ENCODE data around the gene USP3.
"Not testable (repeated sequence)": the region's sequence is repeated elsewhere in the genome, so short reads cannot be mapped to it uniquely, and the experiment has no call there.

Gene USP3

DNA sequence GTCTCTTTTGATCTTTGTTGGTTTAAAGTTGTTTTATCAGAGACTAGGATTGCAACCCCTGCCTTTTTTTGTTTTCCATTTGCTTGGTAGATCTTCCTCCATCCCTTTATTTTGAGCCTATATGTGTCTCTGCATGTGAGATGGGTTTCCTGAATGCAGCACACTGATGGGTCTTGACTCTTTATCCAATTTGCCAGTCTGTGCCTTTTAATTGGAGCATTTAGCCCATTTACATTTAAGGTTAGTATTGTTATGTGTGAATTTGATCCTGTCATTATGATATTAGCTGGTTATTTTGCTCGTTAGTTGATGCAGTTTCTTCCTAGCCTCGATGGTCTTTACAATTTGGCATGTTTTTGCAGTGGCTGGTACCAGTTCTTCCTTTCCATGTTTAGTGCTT, 116.4 kb downstream of the USP3 start:
- DNase-seq = not testable (repeated sequence)

- DNase-seq = no peak
Observed at GRCh38 chr15:63623232-63623969, 119.0 kb downstream of the USP3 start.

- DNase-seq = no peak
Observed at GRCh38 chr15:63626955-63627354, 122.6 kb downstream of the USP3 start.

DNA sequence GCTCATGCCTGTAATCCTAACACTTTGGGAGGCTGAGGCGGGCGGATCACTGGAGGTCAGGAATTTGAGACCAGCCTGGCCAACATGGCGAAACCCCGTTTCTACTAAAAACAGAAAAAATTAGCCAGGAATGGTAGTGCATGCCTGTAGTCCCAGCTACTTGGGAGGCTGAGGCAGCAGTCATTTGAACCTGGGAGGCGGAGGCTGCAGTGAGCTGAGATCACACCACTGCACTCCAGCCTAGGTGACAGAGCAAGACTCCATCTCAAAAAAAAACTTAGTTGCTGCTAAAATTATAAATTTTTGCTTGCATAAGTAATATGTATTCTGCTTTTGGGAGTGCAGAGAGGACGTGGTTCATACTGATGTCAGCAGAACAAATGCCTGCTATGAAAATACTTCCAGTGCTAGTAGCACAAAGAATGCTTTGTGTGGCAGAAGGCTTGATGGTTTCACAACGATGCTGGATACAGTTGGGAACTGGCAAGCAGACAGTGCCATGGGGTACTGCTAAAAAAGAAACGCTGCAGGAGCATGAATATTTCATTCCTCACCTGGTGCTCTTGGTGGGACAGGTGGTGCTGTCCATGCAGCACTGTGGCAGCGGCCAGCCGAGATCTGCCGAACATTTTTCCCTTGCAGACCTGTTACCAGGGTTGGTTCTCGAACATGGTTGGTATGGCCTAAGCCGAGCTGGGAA, 123.9 kb downstream of the USP3 start:
- no peak for DNase-seq

DNA sequence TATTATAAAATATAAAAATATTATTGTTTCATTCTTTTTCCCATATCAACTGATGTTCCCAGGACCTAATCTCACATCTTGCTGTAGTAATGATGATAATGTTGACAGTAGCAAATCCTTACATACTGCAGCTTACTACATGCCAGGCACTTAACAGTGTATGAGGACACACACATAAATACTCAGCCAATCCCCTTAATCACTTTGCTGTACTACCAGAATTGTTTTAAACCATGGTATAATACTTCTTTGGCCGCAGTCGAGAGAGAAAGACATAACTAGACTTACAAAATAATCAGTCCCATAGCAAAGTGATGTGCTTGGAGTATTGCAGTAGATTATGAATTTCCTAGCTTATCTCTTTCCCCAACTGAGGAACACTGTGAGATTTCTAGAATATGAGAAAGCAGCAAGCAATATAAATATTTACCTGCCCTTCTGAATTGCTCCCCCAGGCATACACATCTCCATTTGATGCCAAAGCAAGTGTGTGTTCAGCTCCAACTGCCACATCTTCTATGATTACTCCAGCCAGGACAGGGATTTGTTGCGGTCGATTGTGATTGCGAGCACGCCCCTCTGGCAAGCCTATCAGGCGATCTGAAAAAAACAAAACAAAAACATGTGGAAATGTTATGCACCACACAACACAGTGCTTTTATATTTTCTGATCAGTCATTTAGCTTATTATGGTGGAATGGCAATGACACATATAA, 125.8 kb downstream of the USP3 start:
- DNase-seq = no peak

GRCh38 chr15:63633312-63633711, 128.9 kb downstream of the USP3 start:
- no peak for DNase-seq

- no peak for DNase-seq
Observed at GRCh38 chr15:63634154-63634553, 129.8 kb downstream of the USP3 start.

DNA sequence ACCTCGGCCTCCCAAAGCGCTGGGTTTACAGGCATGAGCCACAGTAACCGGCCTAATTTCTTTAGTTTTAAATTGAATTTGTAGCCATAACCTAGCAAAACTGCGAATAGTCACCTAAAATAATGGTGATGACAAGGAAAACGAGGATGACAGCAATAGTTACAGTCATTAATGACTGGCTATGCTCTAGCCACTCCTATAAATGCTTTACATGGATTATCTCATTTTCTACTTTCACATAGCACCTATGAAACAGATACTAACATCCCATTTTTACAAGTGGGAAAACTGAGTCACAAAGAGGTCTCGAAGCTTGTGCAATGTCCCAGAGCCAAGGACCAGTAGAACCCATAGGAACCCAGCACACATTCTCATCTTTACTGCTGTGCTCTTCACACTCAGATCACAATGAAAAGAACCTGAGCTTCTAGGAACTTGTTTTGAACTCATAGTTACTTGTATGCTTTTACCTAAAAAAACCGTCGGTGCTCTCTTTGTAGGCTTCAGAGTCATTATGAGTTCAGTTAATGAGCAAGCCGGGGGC, 132.2 kb downstream of the USP3 start:
- DNase-seq = no peak

GRCh38 chr15:63638839-63639238, 134.4 kb downstream of the USP3 start:
- DNase-seq = no peak

- DNase-seq = no peak
Observed at GRCh38 chr15:63640146-63640545, 135.8 kb downstream of the USP3 start.

Measured in NCI-H1694 (cell line).